Measurements from ENCODE around the gene ZNF862. TPM values are rescaled to one million over a fixed set of nuclear protein-coding genes. Genes with fewer than 3 reads are reported as not detected.

Gene ZNF862
- total RNA-seq, 1 donor from 2014 or later: 8.0 TPM

DNA sequence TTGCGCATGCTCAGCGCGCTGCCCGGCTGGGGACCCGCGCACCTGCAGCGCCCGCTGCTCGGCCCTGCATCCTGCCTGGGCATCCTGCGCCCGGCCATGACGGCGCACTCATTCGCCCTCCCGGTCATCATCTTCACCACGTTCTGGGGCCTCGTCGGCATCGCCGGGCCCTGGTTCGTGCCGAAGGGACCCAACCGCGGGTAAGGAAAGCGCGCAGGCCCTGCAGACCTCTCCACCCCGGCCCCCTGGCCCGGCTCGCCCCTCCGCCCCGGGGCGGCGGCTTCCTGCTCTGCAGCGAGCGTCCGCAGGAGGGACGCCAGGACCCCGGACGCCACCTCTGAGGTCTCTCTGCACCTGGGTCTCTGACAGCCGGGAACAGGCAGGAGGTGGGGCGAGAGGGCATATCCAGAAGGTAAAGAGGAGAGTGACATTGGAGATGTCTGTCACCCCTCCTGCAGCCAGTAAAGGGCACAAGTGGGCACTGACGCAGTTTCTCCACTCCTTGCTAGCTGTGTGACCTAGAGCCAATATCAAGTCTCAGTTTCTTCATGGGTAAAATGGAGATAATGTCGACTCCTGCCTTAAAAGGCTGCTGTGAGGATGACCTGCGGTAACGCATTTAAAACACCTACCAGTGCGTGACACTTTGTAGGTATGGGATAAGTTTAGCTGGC is 35.9 kb downstream of the ZNF862 start:
- TF ChIP-seq, protein P1, sequence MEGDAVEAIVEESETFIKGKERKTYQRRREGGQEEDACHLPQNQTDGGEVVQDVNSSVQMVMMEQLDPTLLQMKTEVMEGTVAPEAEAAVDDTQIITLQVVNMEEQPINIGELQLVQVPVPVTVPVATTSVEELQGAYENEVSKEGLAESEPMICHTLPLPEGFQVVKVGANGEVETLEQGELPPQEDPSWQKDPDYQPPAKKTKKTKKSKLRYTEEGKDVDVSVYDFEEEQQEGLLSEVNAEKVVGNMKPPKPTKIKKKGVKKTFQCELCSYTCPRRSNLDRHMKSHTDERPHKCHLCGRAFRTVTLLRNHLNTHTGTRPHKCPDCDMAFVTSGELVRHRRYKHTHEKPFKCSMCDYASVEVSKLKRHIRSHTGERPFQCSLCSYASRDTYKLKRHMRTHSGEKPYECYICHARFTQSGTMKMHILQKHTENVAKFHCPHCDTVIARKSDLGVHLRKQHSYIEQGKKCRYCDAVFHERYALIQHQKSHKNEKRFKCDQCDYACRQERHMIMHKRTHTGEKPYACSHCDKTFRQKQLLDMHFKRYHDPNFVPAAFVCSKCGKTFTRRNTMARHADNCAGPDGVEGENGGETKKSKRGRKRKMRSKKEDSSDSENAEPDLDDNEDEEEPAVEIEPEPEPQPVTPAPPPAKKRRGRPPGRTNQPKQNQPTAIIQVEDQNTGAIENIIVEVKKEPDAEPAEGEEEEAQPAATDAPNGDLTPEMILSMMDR (conservative IDR thresholded peaks at IDR 0.05; ENCODE audit: low read depth, low read length): no peak
- H3K4me3 ChIP-seq (ENCODE audit: low read depth, low read length): peak overlapping the region; percentile 84
- DNase-seq (ENCODE audit: low read depth): no peak

DNA sequence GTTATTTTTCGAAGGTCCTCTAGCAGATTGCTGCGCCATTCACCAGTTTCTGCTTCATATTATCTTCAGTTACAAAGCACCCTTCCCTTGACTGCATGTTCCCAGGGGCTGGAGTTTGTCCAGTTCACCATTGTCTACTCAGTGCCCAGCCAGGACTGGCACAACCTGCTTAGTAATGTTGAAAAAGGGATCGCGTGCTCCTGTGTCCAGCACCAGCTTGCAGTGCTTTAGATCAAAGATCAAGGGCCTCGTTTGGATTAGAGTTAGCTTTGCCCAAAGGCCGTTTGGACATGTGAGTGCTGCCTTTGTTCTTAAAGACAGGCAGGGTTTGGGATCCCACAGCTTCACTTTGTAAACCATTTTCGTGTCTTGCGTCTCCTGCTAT is 36.5 kb downstream of the ZNF862 start:
- TF ChIP-seq, protein P1 (conservative IDR thresholded peaks at IDR 0.05; ENCODE audit: low read depth, low read length): no peak
- peak overlapping the region; percentile 84 for H3K4me3 ChIP-seq (ENCODE audit: low read depth, low read length)
- no peak for DNase-seq (ENCODE audit: low read depth)

DNA sequence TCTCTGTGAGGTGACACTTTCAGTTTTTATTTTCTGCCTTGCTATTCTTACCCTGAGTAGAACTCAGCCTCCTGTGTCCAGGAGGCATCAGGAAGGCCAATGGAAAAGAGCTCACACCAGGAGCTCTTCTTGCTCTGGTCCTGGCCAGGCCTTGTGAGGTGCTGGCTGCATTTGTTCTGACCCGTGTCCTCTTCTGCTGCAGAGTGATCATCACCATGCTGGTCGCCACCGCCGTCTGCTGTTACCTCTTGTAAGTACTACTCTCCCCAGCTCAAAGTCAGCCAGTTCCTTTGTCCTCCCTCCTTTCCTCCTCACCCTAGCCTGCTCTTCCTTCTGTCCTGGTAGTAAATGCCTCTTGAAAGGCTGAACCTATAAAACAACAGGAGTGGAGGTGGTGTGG is 37.2 kb downstream of the ZNF862 start:
- no peak for DNase-seq (ENCODE audit: low read depth)
- TF ChIP-seq, protein P1 (conservative IDR thresholded peaks at IDR 0.05; ENCODE audit: low read depth, low read length): no peak
- no peak overlapping the region for H3K4me3 ChIP-seq (ENCODE audit: low read depth, low read length)

DNA sequence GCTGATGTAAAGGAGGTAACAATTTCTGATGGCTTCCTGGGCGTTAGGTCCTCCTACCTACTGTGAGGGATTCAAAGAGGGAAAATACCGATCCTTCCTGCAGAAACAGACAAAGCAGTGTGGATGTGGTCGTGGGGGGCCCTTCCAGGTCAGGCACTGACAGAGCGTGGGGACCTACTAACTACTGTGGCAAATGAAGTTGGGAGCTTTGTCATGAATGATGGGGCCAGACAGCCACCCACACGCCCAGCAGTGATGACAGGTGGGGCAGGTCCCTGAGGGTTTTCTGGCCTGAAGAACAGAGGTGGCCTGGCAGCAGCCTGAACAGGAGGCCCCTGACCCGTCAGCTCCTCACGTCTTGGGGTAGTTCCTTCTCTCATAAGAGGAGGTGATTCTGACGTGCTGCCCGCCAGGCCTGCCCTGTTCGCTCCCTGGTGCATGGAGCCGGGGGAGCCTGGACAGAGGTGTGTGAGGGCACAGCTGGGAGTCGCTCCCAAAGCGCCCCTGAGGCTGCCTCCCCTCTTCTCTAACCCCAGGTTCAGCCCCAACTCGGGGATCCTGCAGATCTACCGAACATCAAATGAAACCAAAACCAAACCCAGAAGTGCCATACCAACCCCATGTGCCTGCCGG is 39.8 kb downstream of the ZNF862 start:
- TF ChIP-seq, protein P1 (conservative IDR thresholded peaks at IDR 0.05; ENCODE audit: low read depth, low read length): no peak
- H3K4me3 ChIP-seq (ENCODE audit: low read depth, low read length): no peak overlapping the region
- DNase-seq (ENCODE audit: low read depth): no peak

DNA sequence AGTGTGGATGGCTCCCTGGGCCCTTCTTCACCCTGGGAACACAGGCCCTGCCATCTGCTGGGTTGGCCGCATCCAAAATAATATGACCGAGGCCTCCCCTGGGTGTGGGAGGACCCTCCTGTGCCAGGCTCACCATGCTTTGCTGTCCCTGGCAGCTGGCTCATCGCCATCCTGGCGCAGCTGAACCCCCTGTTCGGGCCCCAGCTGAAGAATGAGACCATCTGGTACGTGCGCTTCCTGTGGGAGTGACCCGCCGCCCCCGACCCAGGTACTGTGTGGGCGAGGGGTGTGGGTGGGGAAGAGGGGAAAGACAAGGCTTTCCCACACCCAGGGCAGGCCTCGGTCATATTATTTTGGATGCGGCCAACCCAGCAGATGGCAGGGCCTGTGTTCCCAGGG is 40.3 kb downstream of the ZNF862 start:
- H3K4me3 ChIP-seq (ENCODE audit: low read depth, low read length): no peak overlapping the region
- TF ChIP-seq, protein P1 (conservative IDR thresholded peaks at IDR 0.05; ENCODE audit: low read depth, low read length): no peak
- no peak for DNase-seq (ENCODE audit: low read depth)

DNA sequence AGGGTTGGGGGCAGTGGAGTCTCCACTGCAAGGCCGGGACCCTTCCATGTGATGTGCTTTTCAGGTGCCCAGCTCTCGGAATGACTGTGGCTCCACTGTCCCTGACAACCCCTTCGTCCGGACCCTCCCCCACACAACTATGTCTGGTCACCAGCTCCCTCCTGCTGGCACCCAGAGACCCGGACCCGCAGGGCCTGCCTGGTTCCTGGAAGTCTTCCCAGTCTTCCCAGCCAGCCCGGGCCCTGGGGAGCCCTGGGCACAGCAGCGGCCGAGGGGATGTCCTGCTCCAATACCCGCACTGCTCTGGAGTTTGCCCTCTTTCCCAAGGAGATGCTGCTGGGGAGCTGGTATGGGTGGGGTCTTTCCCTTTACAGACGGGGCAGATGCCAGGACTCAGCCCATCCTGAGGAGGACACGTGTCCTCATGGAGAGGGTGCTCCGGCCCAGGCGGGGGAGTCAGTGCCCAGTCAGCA is 41.1 kb downstream of the ZNF862 start:
- TF ChIP-seq, protein P1 (conservative IDR thresholded peaks at IDR 0.05; ENCODE audit: low read depth, low read length): no peak
- H3K4me3 ChIP-seq (ENCODE audit: low read depth, low read length): no peak overlapping the region
- DNase-seq (ENCODE audit: low read depth): no peak

Measured in epithelial cell of proximal tubule (primary cell).